Pancreas (tissue), 10 donors: ENCODE measurements around the gene TTLL4. TPM values are rescaled to one million over a fixed set of nuclear protein-coding genes. Genes with fewer than 3 reads are reported as not detected.

Experiments used
- ATAC-seq, 4 donors: fragments of 200-7000 bp; cut with Tn5 transposase; one replicate each; pipeline versions ENCODE4 v1.8.0 to v1.9.1; 2020; ENCODE audit warnings: mild to moderate bottlenecking in 4 of 4, moderate library complexity in 4 of 4
- DNase-seq, 6 donors: peaks; one replicate each; pipeline ENCODE4 v3.0.0-alpha.2; 2020
- FAIRE-seq: peaks from 2 replicates; lab custom pipeline; 2012; peaks lifted over from hg19 to GRCh38; lab: Jason Lieb, UNC
- H3K27ac ChIP-seq, 4 donors: fragments of 200-600 bp; sonication (generic); 1 replicate in 3 of 4; 2 replicates in 1 of 4; pipeline versions ENCODE4 v1.5.0 to v1.8.0; 2020
- H3K27me3 ChIP-seq, 4 donors: fragments of 200-600 bp; one replicate each; pipeline ENCODE4 v1.8.0; 2021
- H3K36me3 ChIP-seq, 3 donors: fragments of 200-600 bp; sonication (generic) in 1 of 3; one replicate each; pipeline versions ENCODE4 v1.5.0 to v1.8.0; 2020 to 2021
- H3K4me1 ChIP-seq, 3 donors: fragments of 200-600 bp; one replicate each; pipeline ENCODE4 v1.8.0; 2021
- H3K4me3 ChIP-seq, 4 donors: fragments of 200-600 bp; sonication (generic) in 2 of 4; one replicate each; pipeline versions ENCODE4 v1.5.0 to v1.8.0; 2020 to 2021
- H3K9me3 ChIP-seq, 4 donors: fragments of 200-600 bp; one replicate each; pipeline ENCODE4 v1.8.0; 2021
- WGBS, 2 donors: extraction: QIAGEN DNeasy Blood & Tissue Kit; methylation state at CpG; one replicate each; pipeline ENCODE4 v1.1.7; 2013; 5-methylcytosine and 5-hydroxymethylcytosine counted together
- intact Hi-C, 3 donors: fragments of 100-400 bp; cut with DNase I; formaldehyde crosslinking; loops; one replicate each; pipeline versions ENCODE4 v1.11.1 to v1.14.2; 2022
- polyA plus RNA-seq, 2 donors: library from polyadenylated mRNA; stranded (reverse); fragments of 200-250 nt; gene quantifications; one replicate each; pipeline ENCODE4 v1.2.3, GENCODE V29; 2013
- total RNA-seq, 6 donors: library from RNA; stranded (reverse); fragmentation: NEBNext Ultra II Directional in 4 of 6; extraction: Animal tissue kit (Norgen Biotek cat#: 25700) in 4 of 6; gene quantifications; one replicate each; pipeline versions ENCODE4 v1.2.1 to v1.2.4, GENCODE V29; 2021 to 2023
- TF ChIP-seq, protein P1 (sequence below), 4 donors: fragments of 200-600 bp; sonication (generic) in 3 of 4; IDR thresholded peaks; one replicate each; pipeline versions ENCODE4 v1.5.0 to v1.8.0; 2021; ENCODE audit warnings: antibody characterized with exemption in 4 of 4
- donor health status: healthy with polysubstance abuse.
- donor health status: DM: no; HTN: no; CAD: no; lungs with moderate emphysema.
- donor health status: DM: no; HTN: no; CAD: no.
- donor health status: control.
- donor health status: control.
- donor health status: Bipolar disorder and iron deficiency.
- donor health status: DM: yes; HTN: yes; CAD: no.
- donor health status: DM: no; HTN: no; CAD: no.
- donor health status: DM: no; HTN: no; CAD: no.
- donor health status: DM: yes; HTN: yes; CAD: no.

TTLL4 gene
- total and polyA plus RNA-seq, 8 donors, result 12.0 to 25.3 (median 16.0) TPM

DNA sequence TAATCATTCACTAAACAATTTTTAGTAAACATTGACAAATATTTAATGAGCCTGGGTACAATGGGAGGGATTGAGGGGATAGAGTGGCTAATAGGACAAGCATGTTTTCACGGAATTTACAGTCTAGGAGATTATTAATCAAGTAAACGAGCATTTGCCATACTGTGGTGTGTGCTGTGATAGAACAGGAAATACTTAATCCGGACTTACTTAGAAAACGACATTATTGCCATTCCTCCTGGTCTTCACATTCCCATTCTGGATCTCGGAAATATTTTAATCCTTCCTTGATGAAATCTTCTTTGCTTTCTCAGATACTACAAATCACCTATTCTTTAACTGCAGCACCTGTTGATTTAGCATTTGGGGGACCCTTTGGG is 905 bp downstream of the TTLL4 start:
- no peaks in the 10 kb centered on the region for H3K9me3 ChIP-seq
- 1 to 6% methylated on average over 5 of the region's 5 CpGs for WGBS, 2 donors
- peak overlapping the region in 3 of 4 donors; percentile 87 to 94 (median 91) for H3K27ac ChIP-seq
- ATAC-seq (peak; percentile 20 to 43 (median 22)), DNase-seq (no peak), FAIRE-seq (no peak)
- TF ChIP-seq, protein P1, sequence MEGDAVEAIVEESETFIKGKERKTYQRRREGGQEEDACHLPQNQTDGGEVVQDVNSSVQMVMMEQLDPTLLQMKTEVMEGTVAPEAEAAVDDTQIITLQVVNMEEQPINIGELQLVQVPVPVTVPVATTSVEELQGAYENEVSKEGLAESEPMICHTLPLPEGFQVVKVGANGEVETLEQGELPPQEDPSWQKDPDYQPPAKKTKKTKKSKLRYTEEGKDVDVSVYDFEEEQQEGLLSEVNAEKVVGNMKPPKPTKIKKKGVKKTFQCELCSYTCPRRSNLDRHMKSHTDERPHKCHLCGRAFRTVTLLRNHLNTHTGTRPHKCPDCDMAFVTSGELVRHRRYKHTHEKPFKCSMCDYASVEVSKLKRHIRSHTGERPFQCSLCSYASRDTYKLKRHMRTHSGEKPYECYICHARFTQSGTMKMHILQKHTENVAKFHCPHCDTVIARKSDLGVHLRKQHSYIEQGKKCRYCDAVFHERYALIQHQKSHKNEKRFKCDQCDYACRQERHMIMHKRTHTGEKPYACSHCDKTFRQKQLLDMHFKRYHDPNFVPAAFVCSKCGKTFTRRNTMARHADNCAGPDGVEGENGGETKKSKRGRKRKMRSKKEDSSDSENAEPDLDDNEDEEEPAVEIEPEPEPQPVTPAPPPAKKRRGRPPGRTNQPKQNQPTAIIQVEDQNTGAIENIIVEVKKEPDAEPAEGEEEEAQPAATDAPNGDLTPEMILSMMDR (IDR thresholded peaks at IDR 0.05), result no peak
- intact Hi-C loops, result no loop called here
- no peaks in the 10 kb centered on the region for H3K36me3 ChIP-seq
- no peaks in the 10 kb centered on the region for H3K27me3 ChIP-seq
- H3K4me1 ChIP-seq, result peaks cover 0 to 6% (median 0%) of the 10 kb centered on the region in 3 donors
- peak overlapping the region; percentile 49 to 93 (median 76) for H3K4me3 ChIP-seq

DNA sequence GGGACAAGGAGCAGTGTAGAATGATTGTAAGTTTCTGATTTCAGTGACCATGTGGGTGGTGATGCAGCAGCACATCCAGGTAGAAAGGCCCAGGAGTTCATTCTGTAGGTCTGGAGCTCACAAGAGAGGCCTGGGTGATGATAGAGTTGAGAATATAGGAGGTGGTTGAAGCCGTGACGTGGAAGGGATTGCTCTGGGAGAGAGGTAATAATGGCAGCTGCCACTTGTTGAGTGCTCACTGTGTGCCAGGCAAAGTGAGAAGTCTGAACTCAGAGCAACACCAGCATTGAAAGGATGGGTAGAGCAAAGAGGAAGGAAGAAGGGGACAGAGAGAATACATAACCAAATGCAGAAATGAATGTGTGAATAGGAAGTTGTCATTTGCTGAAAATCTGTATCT is 3.3 kb downstream of the TTLL4 start:
- peaks cover 0 to 6% (median 3%) of the 10 kb centered on the region in 3 donors for H3K4me1 ChIP-seq
- no peaks in the 10 kb centered on the region for H3K9me3 ChIP-seq
- 95 to 98% methylated on average over 2 of the region's 2 CpGs for WGBS, 2 donors
- DNase-seq (no peak), FAIRE-seq (no peak), ATAC-seq (no peak)
- no peak overlapping the region for H3K4me3 ChIP-seq
- TF ChIP-seq, protein P1 (IDR thresholded peaks at IDR 0.05), result no peak
- no peak overlapping the region for H3K27ac ChIP-seq
- no peaks in the 10 kb centered on the region for H3K27me3 ChIP-seq
- intact Hi-C loops, result no loop called here
- H3K36me3 ChIP-seq, result no peaks in the 10 kb centered on the region

DNA sequence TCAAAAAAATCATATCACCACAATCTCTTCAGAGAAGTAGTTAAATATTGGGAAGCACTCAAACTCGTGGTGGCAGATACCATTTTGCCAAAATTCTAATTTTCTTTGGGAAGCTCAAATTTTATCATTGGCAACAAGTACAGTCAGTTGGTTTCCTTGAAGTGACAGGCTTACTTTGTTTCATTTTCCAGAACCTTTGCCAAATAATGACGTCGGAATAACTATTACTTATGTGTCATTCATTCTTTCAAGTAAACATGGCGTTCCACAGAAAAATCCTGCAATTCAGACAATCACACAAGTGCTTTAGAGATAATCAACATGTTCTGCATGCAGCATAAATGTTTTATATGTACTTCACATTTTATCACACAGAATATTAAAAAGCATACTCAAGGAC is 5.4 kb downstream of the TTLL4 start:
- ATAC-seq (no peak), DNase-seq (no peak), FAIRE-seq (no peak)
- Histone ChIP-seq H3K4me3 (no peak overlapping the region), H3K27me3 (no peaks in the 10 kb centered on the region), H3K9me3 (no peaks in the 10 kb centered on the region), H3K36me3 (no peaks in the 10 kb centered on the region), H3K27ac (no peak overlapping the region), H3K4me1 (peaks cover 0 to 6% (median 3%) of the 10 kb centered on the region in 3 donors)
- intact Hi-C loops, result no loop called here
- TF ChIP-seq, protein P1 (IDR thresholded peaks at IDR 0.05), result no peak
- WGBS, 2 donors, result 36 to 44% methylated on average over 4 of the region's 4 CpGs

DNA sequence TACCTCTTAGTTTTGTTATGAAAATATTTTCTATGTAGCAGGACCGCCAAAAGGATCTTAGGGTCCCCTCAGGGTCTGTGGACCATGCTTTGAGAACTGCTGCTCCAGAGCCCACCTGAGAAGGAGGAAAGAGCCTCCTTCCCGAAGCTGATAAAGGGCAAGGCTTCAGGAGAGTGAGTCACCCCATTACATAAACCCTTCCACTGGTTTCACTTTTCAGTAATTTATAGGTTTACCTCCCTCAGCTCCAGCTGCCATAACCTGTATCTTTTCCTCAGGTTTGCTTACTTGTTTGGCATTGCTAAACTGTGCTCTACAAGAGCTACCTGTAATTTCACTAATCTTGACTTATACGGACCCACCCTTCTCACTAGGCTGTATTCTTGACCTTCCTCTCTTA is 6.6 kb downstream of the TTLL4 start:
- H3K36me3 ChIP-seq, result no peaks in the 10 kb centered on the region
- intact Hi-C loops, result no loop called here
- no peak overlapping the region for H3K4me3 ChIP-seq
- TF ChIP-seq, protein P1 (IDR thresholded peaks at IDR 0.05), result no peak
- peaks cover 0 to 12% (median 0%) of the 10 kb centered on the region in 3 donors for H3K4me1 ChIP-seq
- no peaks in the 10 kb centered on the region for H3K9me3 ChIP-seq
- H3K27me3 ChIP-seq, result no peaks in the 10 kb centered on the region
- ATAC-seq, result peak in 3 of 4 donors; percentile 56 to 91 (median 80)
- WGBS, 2 donors, result 69 to 86% methylated on average over 3 of the region's 3 CpGs
- no peak for DNase-seq
- no peak for FAIRE-seq
- peak overlapping the region in 2 of 4 donors; percentile 20 to 50 for H3K27ac ChIP-seq

DNA sequence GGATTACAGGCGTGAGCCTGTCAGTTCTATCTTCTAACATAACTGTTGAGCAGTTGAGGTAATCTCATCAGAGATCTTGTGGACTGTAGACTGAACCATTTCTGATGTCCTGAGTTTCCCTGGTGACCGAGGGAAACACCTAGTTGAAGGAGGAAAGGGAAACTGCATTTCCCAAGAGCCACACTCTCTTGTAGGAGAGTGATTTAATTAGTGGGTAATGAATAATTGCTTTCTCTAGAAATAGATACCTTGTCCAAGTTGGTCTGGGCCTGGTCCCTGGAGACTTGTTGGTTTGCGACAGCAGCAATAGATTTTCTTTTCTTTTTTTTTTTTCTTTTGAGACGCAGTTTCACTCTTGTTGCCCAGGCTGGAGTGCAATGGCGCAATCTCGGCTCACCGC is 7.4 kb downstream of the TTLL4 start:
- H3K4me1 ChIP-seq, result peaks cover 0 to 17% (median 0%) of the 10 kb centered on the region in 3 donors
- no peaks in the 10 kb centered on the region for H3K36me3 ChIP-seq
- no peak for FAIRE-seq
- ATAC-seq, result no peak
- WGBS, 2 donors, result 94% methylated on average over 7 of the region's 7 CpGs
- TF ChIP-seq, protein P1 (IDR thresholded peaks at IDR 0.05), result no peak
- intact Hi-C loops, result no loop called here
- no peak overlapping the region for H3K4me3 ChIP-seq
- H3K27me3 ChIP-seq, result no peaks in the 10 kb centered on the region
- no peak overlapping the region for H3K27ac ChIP-seq
- no peak for DNase-seq
- H3K9me3 ChIP-seq, result no peaks in the 10 kb centered on the region
